ENCODE measurements around the gene SMAD3. TPM values are rescaled to one million over a fixed set of nuclear protein-coding genes. Genes with fewer than 3 reads are reported as not detected.
A peak's percentile ranks its signal among the peaks of the same experiment; 100 is the strongest.

SMAD3 gene
- total and polyA plus RNA-seq, 10 of the 15 experiments (the other 5 are each of a cell fraction or from before 2014, with no cell fraction given) = 5.6 to 43.2 (median 16.0) TPM

GRCh38 chr15:67085818-67086636 is 20.6 kb downstream of the SMAD3 start (continued):
- no peak for TF ChIP-seq USF1 (IDR thresholded peaks at IDR 0.05; ENCODE audit: borderline replicate concordance, extremely low read length, insufficient read depth, low read depth, low read length)
- no peak for TF ChIP-seq ASH2L (IDR thresholded peaks at IDR 0.05; ENCODE audit: borderline replicate concordance, low read depth)
- TF ChIP-seq KAT2A (conservative IDR thresholded peaks at IDR 0.05; ENCODE audit: control insufficient read depth, low read depth, low read length) = no peak
- TF ChIP-seq SREBF2 (IDR thresholded peaks at IDR 0.05; ENCODE audit: low read length) = no peak
- TF ChIP-seq RAD21 (IDR thresholded peaks at IDR 0.05; ENCODE audit: insufficient read depth, low read depth, low read length) = peak; percentile 26; the same call in 1 of the 2 replicates
- TF ChIP-seq NFYB (IDR thresholded peaks at IDR 0.05; ENCODE audit: insufficient read depth, low read depth, low read length) = no peak
- TF ChIP-seq NFYA (IDR thresholded peaks at IDR 0.05; ENCODE audit: borderline replicate concordance, low read depth, low read length) = no peak
- peak; percentile 100 for TF ChIP-seq EED (IDR thresholded peaks at IDR 0.05; ENCODE audit: low read depth)
- TF ChIP-seq MYC (IDR thresholded peaks at IDR 0.05; ENCODE audit: insufficient read depth, insufficient read length, insufficient replicate concordance, low read length, severe bottlenecking) = no peak
- no peak for TF ChIP-seq KDM1A (IDR thresholded peaks at IDR 0.05; ENCODE audit: borderline replicate concordance)
- TF ChIP-seq SMC3 (IDR thresholded peaks at IDR 0.05; ENCODE audit: borderline replicate concordance, low read length) = no peak; the same call in 1 of the 2 replicates
- TF ChIP-seq ZBTB11 (CRISPR knock-in tag; IDR thresholded peaks at IDR 0.05) = no peak
- no peak for TF ChIP-seq SMARCA5 (IDR thresholded peaks at IDR 0.05)
- no peak for TF ChIP-seq MTA3 (IDR thresholded peaks at IDR 0.05; ENCODE audit: borderline replicate concordance, low read length)
- TF ChIP-seq ATF3 (IDR thresholded peaks at IDR 0.05; ENCODE audit: borderline replicate concordance, extremely low read depth, low read depth, low read length) = no peak
- TF ChIP-seq CHD1 (IDR thresholded peaks at IDR 0.05; ENCODE audit: low read depth, low read length) = no peak
- TF ChIP-seq CBX5 (IDR thresholded peaks at IDR 0.05; ENCODE audit: low read depth) = no peak
- TF ChIP-seq ZNF207 (IDR thresholded peaks at IDR 0.05; ENCODE audit: borderline replicate concordance) = no peak; the same call in 1 of the 2 replicates
- TF ChIP-seq POLR2AphosphoS2 (IDR thresholded peaks at IDR 0.05; ENCODE audit: low read depth, low read length) = no peak
- no peak for TF ChIP-seq CREB1 (IDR thresholded peaks at IDR 0.05; ENCODE audit: low read depth)
- TF ChIP-seq SKIL (IDR thresholded peaks at IDR 0.05; ENCODE audit: low read depth, poor library complexity, severe bottlenecking) = peak; percentile 78
- peak; percentile 94 for TF ChIP-seq ZNF217 (IDR thresholded peaks at IDR 0.05)
